H1 (cell line): ENCODE measurements around the gene BICRAL.

ENCODE experiments used
- CEBPB ChIP-seq: IDR thresholded peaks from 2 replicates; pipeline ENCODE4 v1.6.1; 2012; ENCODE audit warnings: low read depth, low read length
- EP300 ChIP-seq, 2 experiments: IDR thresholded peaks; 1 replicate in 1 of 2; 2 replicates in 1 of 2; pipeline ENCODE4 v1.6.1; 2011 to 2012; ENCODE audit warnings: low read depth in 2 of 2, low read length in 2 of 2, mild to moderate bottlenecking in 2 of 2, borderline replicate concordance in 1 of 2, inconsistent platforms in 1 of 2, moderate library complexity in 1 of 2
- HDAC2 ChIP-seq, 2 experiments: fragments of 300-600 bp in 1 of 2; sonication (generic) in 1 of 2; IDR thresholded peaks; 2 replicates each; pipeline ENCODE4 v1.6.1; 2011 to 2012; ENCODE audit warnings: low read depth in 2 of 2, low read length in 2 of 2, mild to moderate bottlenecking in 2 of 2, moderate library complexity in 2 of 2, borderline replicate concordance in 1 of 2, inconsistent platforms in 1 of 2
- HDAC6 ChIP-seq: IDR thresholded peaks from one replicate; pipeline ENCODE4 v1.7.1; 2012; ENCODE audit warnings: low read depth, mild to moderate bottlenecking, inconsistent platforms, low read length, moderate library complexity
- SIN3A ChIP-seq, 2 experiments: IDR thresholded peaks in 1 of 2; conservative IDR thresholded peaks in 1 of 2; 2 replicates each; pipeline ENCODE4 v1.6.1; 2011 to 2012; ENCODE audit warnings: low read length in 2 of 2, improper control_type of control experiment in 1 of 2, low read depth in 1 of 2, mild to moderate bottlenecking in 1 of 2
- TF ChIP-seq, protein P1 (sequence below), 3 experiments: IDR thresholded peaks; 1 replicate in 2 of 3; 2 replicates in 1 of 3; pipeline versions ENCODE4 v1.5.1 to v1.6.1; 2011; ENCODE audit warnings: low read length in 3 of 3, mild to moderate bottlenecking in 3 of 3, inconsistent platforms in 2 of 3, low read depth in 1 of 3, moderate library complexity in 1 of 3; ENCODE audit not compliant: insufficient read depth in 1 of 3; ENCODE audit errors: control extremely low read depth in 1 of 3

GRCh38 chr6:42783177-42783875 lies 1.5 kb downstream of the BICRAL start:
- no peak for TF ChIP-seq EP300 (IDR thresholded peaks at IDR 0.05; ENCODE audit: borderline replicate concordance in 1 of 2, low read depth in 2 of 2, low read length in 2 of 2)
- TF ChIP-seq HDAC6, result no peak
- TF ChIP-seq SIN3A (conservative IDR thresholded peaks at IDR 0.05 in 1 of 2, IDR thresholded peaks at IDR 0.05 in 1 of 2; ENCODE audit: low read depth in 1 of 2, low read length in 2 of 2), result no peak
- TF ChIP-seq, protein P1, sequence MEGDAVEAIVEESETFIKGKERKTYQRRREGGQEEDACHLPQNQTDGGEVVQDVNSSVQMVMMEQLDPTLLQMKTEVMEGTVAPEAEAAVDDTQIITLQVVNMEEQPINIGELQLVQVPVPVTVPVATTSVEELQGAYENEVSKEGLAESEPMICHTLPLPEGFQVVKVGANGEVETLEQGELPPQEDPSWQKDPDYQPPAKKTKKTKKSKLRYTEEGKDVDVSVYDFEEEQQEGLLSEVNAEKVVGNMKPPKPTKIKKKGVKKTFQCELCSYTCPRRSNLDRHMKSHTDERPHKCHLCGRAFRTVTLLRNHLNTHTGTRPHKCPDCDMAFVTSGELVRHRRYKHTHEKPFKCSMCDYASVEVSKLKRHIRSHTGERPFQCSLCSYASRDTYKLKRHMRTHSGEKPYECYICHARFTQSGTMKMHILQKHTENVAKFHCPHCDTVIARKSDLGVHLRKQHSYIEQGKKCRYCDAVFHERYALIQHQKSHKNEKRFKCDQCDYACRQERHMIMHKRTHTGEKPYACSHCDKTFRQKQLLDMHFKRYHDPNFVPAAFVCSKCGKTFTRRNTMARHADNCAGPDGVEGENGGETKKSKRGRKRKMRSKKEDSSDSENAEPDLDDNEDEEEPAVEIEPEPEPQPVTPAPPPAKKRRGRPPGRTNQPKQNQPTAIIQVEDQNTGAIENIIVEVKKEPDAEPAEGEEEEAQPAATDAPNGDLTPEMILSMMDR (IDR thresholded peaks at IDR 0.05; ENCODE audit: control extremely low read depth in 1 of 3, insufficient read depth in 1 of 3, low read depth in 1 of 3, low read length in 3 of 3), result no peak
- no peak for TF ChIP-seq CEBPB
- no peak for TF ChIP-seq HDAC2 (IDR thresholded peaks at IDR 0.05; ENCODE audit: borderline replicate concordance in 1 of 2, low read depth in 2 of 2, low read length in 2 of 2)
